NCI-H1048 (cell line): ENCODE results near the gene MEPCE.
A peak's percentile ranks its signal among the peaks of the same experiment; 100 is the strongest.

Experiments used
- DNase-seq: peaks from one replicate; lab custom pipeline; 2025; lab: John Stamatoyannopoulos, UW

Gene MEPCE

GRCh38 chr7:100483090-100483721 is 53.6 kb downstream of the MEPCE start:
- DNase-seq: peak; percentile 2
